ENCODE data around the gene GTF2H1. TPM values are rescaled to one million over a fixed set of nuclear protein-coding genes. Genes with fewer than 3 reads are reported as not detected.

Gene GTF2H1
- total RNA-seq, 1 donor from 2014 or later: 41.7 TPM

- TF ChIP-seq CTCF (conservative IDR thresholded peaks at IDR 0.05): no peak
- H3K9me3 Mint-ChIP-seq: no peaks in the 10 kb centered on the region
- no peaks in the 10 kb centered on the region for H3K36me3 Mint-ChIP-seq (ENCODE audit: low read depth)
- H3K4me1 Mint-ChIP-seq: no peaks in the 10 kb centered on the region
- peak overlapping the region; percentile 52 for H3K27ac Mint-ChIP-seq (ENCODE audit: unreplicated experiment)
- H3K4me3 Mint-ChIP-seq: no peak overlapping the region
- H3K27me3 Mint-ChIP-seq (ENCODE audit: low read depth): no peaks in the 10 kb centered on the region
- DNase-seq (ENCODE audit: low read depth, low spot score): no peak
Measured at GRCh38 chr11:18374956-18375355, 52.6 kb downstream of the GTF2H1 start.

DNA sequence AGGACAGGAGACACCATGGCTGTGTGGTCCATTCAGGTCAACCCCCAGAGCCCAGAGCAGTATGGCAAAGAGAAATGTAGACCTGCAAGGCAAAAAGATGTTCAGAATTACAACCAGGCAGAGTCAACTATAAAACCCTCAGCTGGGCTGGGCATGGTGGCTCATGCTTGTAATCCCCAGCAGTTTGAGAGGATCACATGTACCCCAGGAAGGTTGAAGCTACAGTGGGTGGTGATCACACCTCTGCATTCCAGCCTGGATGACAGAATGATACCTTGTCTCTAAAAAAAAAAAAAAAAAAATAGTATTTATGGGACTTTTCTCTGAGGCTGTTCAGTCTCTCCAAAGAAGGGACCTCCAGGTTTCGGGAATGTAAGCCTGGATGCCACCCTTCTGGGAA lies 53.6 kb downstream of the GTF2H1 start:
- Mint-ChIP-seq H3K36me3 (ENCODE audit: low read depth) (no peaks in the 10 kb centered on the region), H3K4me3 (no peak overlapping the region), H3K27ac (ENCODE audit: unreplicated experiment) (no peak overlapping the region), H3K4me1 (no peaks in the 10 kb centered on the region), H3K27me3 (ENCODE audit: low read depth) (no peaks in the 10 kb centered on the region), H3K9me3 (no peaks in the 10 kb centered on the region)
- no peak for DNase-seq (ENCODE audit: low read depth, low spot score)
- TF ChIP-seq CTCF (conservative IDR thresholded peaks at IDR 0.05): no peak

DNA sequence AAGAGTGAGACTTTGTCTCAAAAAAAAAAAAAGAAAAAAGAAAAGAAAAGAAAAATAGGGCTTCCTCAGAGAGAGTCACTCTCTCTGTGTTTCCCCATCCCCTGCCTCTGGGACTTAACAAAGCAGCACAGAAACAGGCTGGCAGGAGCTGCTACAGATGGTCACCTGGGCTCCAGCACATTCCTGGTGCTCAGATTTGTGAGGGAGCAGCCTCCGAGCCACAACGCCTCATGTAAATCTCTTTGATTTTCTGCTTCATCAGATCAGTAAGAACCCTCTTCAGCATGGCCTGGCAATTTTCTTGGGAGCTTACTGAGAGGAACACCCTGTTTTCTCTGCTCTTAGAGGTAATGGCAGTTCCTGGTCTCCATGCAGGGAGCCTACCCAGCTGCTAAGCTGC lies 56.8 kb downstream of the GTF2H1 start:
- no peaks in the 10 kb centered on the region for H3K9me3 Mint-ChIP-seq

GRCh38 chr11:18383388-18384156 lies 61.2 kb downstream of the GTF2H1 start:
- DNase-seq (ENCODE audit: low read depth, low spot score): no peak
- Mint-ChIP-seq H3K4me1 (peaks cover 15% of the 10 kb centered on the region), H3K27me3 (ENCODE audit: low read depth) (no peaks in the 10 kb centered on the region), H3K27ac (ENCODE audit: unreplicated experiment) (peak overlapping the region; percentile 90), H3K9me3 (no peaks in the 10 kb centered on the region), H3K4me3 (no peak overlapping the region), H3K36me3 (ENCODE audit: low read depth) (no peaks in the 10 kb centered on the region)
- no peak for TF ChIP-seq CTCF (conservative IDR thresholded peaks at IDR 0.05)

More for the DNA sequence above, 56.8 kb downstream of the GTF2H1 start:
- Mint-ChIP-seq H3K36me3 (ENCODE audit: low read depth) (no peaks in the 10 kb centered on the region), H3K4me3 (no peak overlapping the region), H3K27me3 (ENCODE audit: low read depth) (no peaks in the 10 kb centered on the region), H3K4me1 (peaks cover 14% of the 10 kb centered on the region), H3K27ac (ENCODE audit: unreplicated experiment) (no peak overlapping the region)
- no peak for TF ChIP-seq CTCF (conservative IDR thresholded peaks at IDR 0.05)
- no peak for DNase-seq (ENCODE audit: low read depth, low spot score)

DNA sequence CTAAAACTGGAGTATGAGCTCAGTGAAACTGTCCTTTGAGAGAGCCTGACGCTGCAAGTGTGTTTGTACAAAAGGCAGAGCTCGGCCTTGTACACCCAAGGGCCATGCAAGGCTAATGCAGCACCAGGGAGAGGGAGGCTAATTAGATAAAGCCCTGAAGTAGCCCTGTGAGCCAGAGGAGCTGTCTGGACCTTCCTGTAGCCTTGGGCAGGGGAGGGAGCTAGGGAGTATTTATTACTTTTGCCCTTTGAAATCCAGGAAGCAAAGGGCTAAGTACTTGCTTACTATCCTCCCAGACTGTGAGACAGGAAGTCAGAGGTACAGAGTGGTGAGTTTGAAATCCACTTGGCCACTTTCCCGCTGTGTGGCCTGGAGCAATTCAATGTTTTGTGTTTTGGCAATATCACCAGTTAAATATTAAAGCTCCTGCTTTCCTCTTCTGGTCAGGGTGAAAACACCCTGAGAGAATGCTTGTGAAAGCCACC lies 61.8 kb downstream of the GTF2H1 start:
- Mint-ChIP-seq H3K27me3 (ENCODE audit: low read depth) (no peaks in the 10 kb centered on the region), H3K4me1 (peaks cover 15% of the 10 kb centered on the region), H3K27ac (ENCODE audit: unreplicated experiment) (peak overlapping the region; percentile 90), H3K4me3 (no peak overlapping the region), H3K36me3 (ENCODE audit: low read depth) (no peaks in the 10 kb centered on the region), H3K9me3 (no peaks in the 10 kb centered on the region)
- no peak for TF ChIP-seq CTCF (conservative IDR thresholded peaks at IDR 0.05)
- no peak for DNase-seq (ENCODE audit: low read depth, low spot score)

Data from neural crest cell (in vitro differentiated cells).